Prostate gland (tissue), 2 donors: ENCODE data around the gene DOCK2. TPM values are rescaled to one million over a fixed set of nuclear protein-coding genes. Genes with fewer than 3 reads are reported as not detected.

Source experiments
- DNase-seq: peaks from one replicate; pipeline ENCODE4 v3.0.0-alpha.2; 2019; ENCODE audit warnings: low spot score
- H3K27ac ChIP-seq, 2 donors: fragments of 200-600 bp; sonication (generic); 2 replicates each; pipeline ENCODE4 v1.5.1; 2017 to 2019
- H3K27me3 ChIP-seq: fragments of 200-600 bp; sonication (generic); replicated peaks from 2 replicates; pipeline ENCODE4 v1.5.1; 2019; ENCODE audit not compliant: insufficient read depth
- H3K36me3 ChIP-seq, 2 donors: fragments of 200-600 bp; sonication (generic); 1 replicate in 1 of 2; 2 replicates in 1 of 2; pipeline versions ENCODE4 v1.5.1 to v1.8.1; 2017 to 2019
- H3K4me1 ChIP-seq: fragments of 200-600 bp; sonication (generic); replicated peaks from 2 replicates; pipeline ENCODE4 v1.5.1; 2019
- H3K4me3 ChIP-seq, 2 donors: fragments of 200-600 bp; sonication (generic); 2 replicates each; pipeline ENCODE4 v1.5.1; 2017 to 2019
- H3K9me3 ChIP-seq: fragments of 200-600 bp; sonication (generic); 2 replicates; pipeline ENCODE4 v1.5.1; 2017
- CTCF ChIP-seq, 4 experiments: fragments of 200-600 bp in 2 of 4; fragments of 450-650 bp in 2 of 4; sonication (generic) in 2 of 4; IDR thresholded peaks; 1 replicate in 3 of 4; 2 replicates in 1 of 4; pipeline ENCODE4 v1.5.1; 2016 to 2019; ENCODE audit warnings: antibody characterized with exemption in 4 of 4, mild to moderate bottlenecking in 2 of 4, moderate library complexity in 2 of 4
- POLR2A ChIP-seq: fragments of 450-650 bp; IDR thresholded peaks from one replicate; pipeline ENCODE4 v1.6.1; 2016; ENCODE audit warnings: antibody characterized with exemption, mild to moderate bottlenecking
- POLR2AphosphoS5 ChIP-seq: sonication (generic); formaldehyde crosslinking; IDR thresholded peaks from one replicate; pipeline ENCODE4 v1.6.1; 2017; ENCODE audit warnings: antibody characterized with exemption
- WGBS: methylation state at CpG from one replicate; pipeline ENCODE4 v1.1.5; 2018; 5-methylcytosine and 5-hydroxymethylcytosine counted together
- intact Hi-C: fragments of 100-400 bp; cut with DNase I; formaldehyde crosslinking; loops from one replicate; pipeline ENCODE4 v1.14.2; 2022
- total RNA-seq, 2 donors: library from RNA; depleted of rRNA; stranded (reverse); fragments of >200 nt; gene quantifications; one replicate each; pipeline ENCODE4 v1.1.0, GENCODE V29; 2016

DOCK2 gene
- total RNA-seq, 2 donors from 2014 or later = 2.5 to 6.2 TPM

DNA sequence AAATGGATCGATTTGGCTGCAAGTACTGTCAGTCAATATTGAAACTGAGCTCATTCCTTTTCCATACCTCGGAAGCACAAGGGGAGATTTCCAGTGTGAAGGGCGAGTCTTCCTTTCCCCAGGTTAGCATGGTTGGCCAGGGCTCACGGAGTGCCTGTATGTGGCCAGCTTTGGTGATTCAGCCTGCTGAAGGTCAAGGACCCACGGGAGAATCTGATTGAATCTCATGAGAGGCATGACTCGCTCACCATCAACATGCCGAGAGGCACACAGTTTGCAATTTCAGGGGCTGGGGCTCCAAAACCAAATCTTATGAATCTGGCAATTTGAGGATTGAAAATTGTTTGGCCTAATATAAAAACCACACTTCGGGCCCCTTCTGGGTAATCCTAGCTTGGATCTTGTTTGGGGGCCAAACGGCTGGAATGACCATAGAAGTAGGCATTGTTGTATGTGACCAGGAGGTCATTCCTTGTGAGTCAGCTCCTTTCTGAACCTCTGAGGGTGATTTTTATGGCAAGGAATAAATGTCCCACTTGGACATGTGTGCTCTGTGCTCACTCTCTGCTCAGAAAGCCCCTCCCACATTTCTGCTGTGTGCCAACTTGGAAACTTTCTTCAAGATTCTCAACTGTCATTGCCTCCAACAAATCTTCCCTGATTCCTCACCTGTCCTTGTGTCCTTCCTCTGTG lies 69.8 kb downstream of the DOCK2 start:
- no peaks in the 10 kb centered on the region for H3K9me3 ChIP-seq
- no peaks in the 10 kb centered on the region for H3K36me3 ChIP-seq
- intact Hi-C loops = no loop called here
- TF ChIP-seq POLR2AphosphoS5 (no peak), CTCF (IDR thresholded peaks at IDR 0.05) (no peak), POLR2A (no peak)
- no peaks in the 10 kb centered on the region for H3K4me1 ChIP-seq
- peaks cover 3% of the 10 kb centered on the region for H3K27me3 ChIP-seq
- 81% methylated on average over 9 of the region's 9 CpGs for WGBS
- no peak overlapping the region for H3K27ac ChIP-seq
- no peak overlapping the region for H3K4me3 ChIP-seq
- no peak for DNase-seq

DNA sequence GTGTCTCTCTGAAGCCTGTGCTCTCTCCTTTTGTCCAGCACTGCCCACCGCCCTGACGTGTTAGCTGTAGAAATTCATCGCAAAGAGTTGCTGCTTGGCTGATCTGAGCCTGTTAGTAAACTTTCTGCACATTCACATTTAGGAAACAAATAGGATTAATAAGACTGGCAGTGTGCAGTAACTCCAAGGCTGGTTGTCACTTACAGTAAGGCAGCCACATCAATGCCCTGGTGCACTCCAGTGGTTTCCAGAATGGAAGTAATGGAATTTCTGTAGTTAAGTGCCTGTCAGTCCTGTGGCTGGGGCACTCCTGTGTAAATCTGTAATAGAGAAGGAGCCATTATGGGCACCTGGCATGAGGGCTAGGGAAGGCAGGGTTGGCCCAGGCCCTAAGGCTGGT lies 70.6 kb downstream of the DOCK2 start:
- no peak overlapping the region for H3K27ac ChIP-seq
- H3K27me3 ChIP-seq = peaks cover 3% of the 10 kb centered on the region
- no peak overlapping the region for H3K4me3 ChIP-seq
- intact Hi-C loops = no loop called here
- no peak for DNase-seq
- H3K9me3 ChIP-seq = no peaks in the 10 kb centered on the region
- TF ChIP-seq POLR2AphosphoS5 (no peak), CTCF (IDR thresholded peaks at IDR 0.05) (no peak), POLR2A (no peak)
- no peaks in the 10 kb centered on the region for H3K4me1 ChIP-seq
- WGBS = 100% methylated on average over 3 of the region's 3 CpGs
- no peaks in the 10 kb centered on the region for H3K36me3 ChIP-seq

GRCh38 chr5:169710675-169711074 lies 73.6 kb downstream of the DOCK2 start:
- no peaks in the 10 kb centered on the region for H3K9me3 ChIP-seq
- 83% methylated on average over 4 of the region's 4 CpGs for WGBS
- H3K4me1 ChIP-seq = no peaks in the 10 kb centered on the region
- TF ChIP-seq POLR2A = no peak
- no peak for TF ChIP-seq POLR2AphosphoS5
- no peak for TF ChIP-seq CTCF (IDR thresholded peaks at IDR 0.05)
- no peaks in the 10 kb centered on the region for H3K36me3 ChIP-seq
- H3K27me3 ChIP-seq = no peaks in the 10 kb centered on the region
- intact Hi-C loops = no loop called here
- no peak overlapping the region for H3K4me3 ChIP-seq
- no peak overlapping the region for H3K27ac ChIP-seq
- DNase-seq = no peak

DNA sequence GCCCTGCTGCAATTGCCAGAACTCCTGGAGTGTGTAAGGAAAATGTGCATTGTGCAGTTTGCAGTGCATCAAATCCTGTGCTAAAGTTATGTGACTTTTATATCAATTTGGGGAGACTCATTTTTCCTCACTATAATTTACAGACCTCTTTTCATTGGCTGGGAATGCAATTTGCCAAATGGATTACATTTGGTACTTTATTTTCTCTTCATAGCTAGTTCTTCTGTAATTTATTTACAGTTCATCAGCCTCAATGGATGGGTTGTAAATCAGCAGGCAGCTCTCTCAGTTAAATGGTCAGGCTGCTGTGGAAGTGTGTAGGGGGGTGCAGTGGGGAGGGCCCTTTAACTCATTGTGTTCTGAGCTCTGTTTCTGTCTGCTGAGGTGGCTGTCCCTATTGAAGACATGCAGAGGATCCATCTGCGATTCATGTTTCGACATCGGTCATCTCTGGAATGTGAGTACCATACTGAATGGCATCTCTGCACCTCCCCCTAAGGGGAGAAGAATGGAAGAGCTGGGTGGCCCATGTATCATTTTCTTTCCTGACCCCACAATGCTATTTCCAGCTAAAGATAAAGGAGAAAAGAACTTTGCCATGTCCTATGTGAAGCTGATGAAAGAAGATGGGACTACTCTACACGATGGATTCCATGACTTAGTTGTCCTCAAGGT lies 74.6 kb downstream of the DOCK2 start:
- no peak for TF ChIP-seq CTCF (IDR thresholded peaks at IDR 0.05)
- no peak for TF ChIP-seq POLR2AphosphoS5
- TF ChIP-seq POLR2A = no peak
- 85% methylated on average over 4 of the region's 4 CpGs for WGBS
- intact Hi-C loops = no loop called here

DNA sequence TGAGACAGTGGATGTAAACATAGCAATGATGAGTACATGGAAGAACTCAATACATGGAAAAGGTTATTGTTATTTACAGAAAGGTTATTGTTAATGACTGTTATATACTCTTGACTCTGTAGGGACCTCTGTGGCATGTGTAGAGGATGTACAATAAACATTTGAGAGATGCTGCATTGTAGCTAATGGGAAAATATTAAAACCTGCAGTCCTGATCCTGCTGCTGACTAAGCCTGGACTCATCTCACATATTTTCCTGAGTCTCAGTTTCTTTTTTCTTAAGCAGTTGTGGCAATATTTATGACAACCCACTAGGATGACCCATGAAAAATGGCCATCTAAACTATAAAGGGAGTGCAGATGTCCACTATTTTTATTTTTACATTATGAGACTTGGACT lies 75.4 kb downstream of the DOCK2 start:
- H3K27ac ChIP-seq = no peak overlapping the region
- no peak for TF ChIP-seq POLR2AphosphoS5
- TF ChIP-seq CTCF (IDR thresholded peaks at IDR 0.05) = no peak
- TF ChIP-seq POLR2A = no peak
- intact Hi-C loops = no loop called here
- no peak for DNase-seq
- no peaks in the 10 kb centered on the region for H3K4me1 ChIP-seq
- H3K9me3 ChIP-seq = no peaks in the 10 kb centered on the region
- no peak overlapping the region for H3K4me3 ChIP-seq
- no peaks in the 10 kb centered on the region for H3K27me3 ChIP-seq
- H3K36me3 ChIP-seq = no peaks in the 10 kb centered on the region

More for the DNA sequence above, 74.6 kb downstream of the DOCK2 start:
- no peaks in the 10 kb centered on the region for H3K9me3 ChIP-seq
- no peaks in the 10 kb centered on the region for H3K36me3 ChIP-seq
- no peak overlapping the region for H3K4me3 ChIP-seq
- H3K27me3 ChIP-seq = no peaks in the 10 kb centered on the region
- H3K4me1 ChIP-seq = no peaks in the 10 kb centered on the region
- H3K27ac ChIP-seq = no peak overlapping the region
- DNase-seq = no peak
